CD4-positive, alpha-beta T cell treated with Interleukin-6 at 100 ng/mL for 8 hours (primary cell): Measurements from ENCODE around the gene RFC4.

ENCODE experiments used
- DNase-seq: peaks from one replicate; pipeline ENCODE4 v3.0.0-alpha.2; 2020; ENCODE audit warnings: mixed read lengths, low spot score

Gene RFC4

GRCh38 chr3:186750316-186750715, 56.0 kb downstream of the RFC4 start:
- no peak for DNase-seq

GRCh38 chr3:186746008-186746407, 60.3 kb downstream of the RFC4 start:
- DNase-seq: no peak

- DNase-seq: no peak
Observed at GRCh38 chr3:186743666-186744065, 62.6 kb downstream of the RFC4 start.

- no peak for DNase-seq
Observed at GRCh38 chr3:186742618-186743380, 63.5 kb downstream of the RFC4 start.
